Esophagus squamous epithelium (tissue), 4 donors: Measurements from ENCODE around the gene PLEKHG3.

ENCODE experiments used
- POLR2A ChIP-seq, 4 donors: fragments of 450-650 bp; IDR thresholded peaks; one replicate each; pipeline ENCODE4 v1.6.1; 2017; ENCODE audit warnings: antibody characterized with exemption in 4 of 4, mild to moderate bottlenecking in 4 of 4, moderate library complexity in 3 of 4
- TF ChIP-seq, protein P1 (sequence below), 6 experiments: fragments of 450-650 bp in 4 of 6; fragments of 200-600 bp in 2 of 6; sonication (generic) in 2 of 6; IDR thresholded peaks; one replicate each; pipeline ENCODE4 v1.5.1; 2016 to 2019; ENCODE audit warnings: antibody characterized with exemption in 6 of 6, mild to moderate bottlenecking in 4 of 6, moderate library complexity in 4 of 6

DNA sequence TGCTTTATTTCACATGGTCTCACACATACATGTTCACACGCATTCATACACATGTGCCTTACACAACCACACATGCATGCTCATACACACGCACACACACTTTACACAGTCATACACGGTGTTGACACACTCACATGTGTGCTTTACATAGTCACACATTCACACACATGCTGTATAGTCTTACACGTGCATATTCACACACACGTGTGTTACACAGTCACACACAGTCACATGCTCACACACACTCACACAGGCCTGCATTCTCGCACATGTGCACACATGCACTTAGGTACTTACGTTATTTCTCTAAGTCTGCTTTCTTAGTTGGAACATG is 18.0 kb upstream of the PLEKHG3 start:
- TF ChIP-seq, protein P1, sequence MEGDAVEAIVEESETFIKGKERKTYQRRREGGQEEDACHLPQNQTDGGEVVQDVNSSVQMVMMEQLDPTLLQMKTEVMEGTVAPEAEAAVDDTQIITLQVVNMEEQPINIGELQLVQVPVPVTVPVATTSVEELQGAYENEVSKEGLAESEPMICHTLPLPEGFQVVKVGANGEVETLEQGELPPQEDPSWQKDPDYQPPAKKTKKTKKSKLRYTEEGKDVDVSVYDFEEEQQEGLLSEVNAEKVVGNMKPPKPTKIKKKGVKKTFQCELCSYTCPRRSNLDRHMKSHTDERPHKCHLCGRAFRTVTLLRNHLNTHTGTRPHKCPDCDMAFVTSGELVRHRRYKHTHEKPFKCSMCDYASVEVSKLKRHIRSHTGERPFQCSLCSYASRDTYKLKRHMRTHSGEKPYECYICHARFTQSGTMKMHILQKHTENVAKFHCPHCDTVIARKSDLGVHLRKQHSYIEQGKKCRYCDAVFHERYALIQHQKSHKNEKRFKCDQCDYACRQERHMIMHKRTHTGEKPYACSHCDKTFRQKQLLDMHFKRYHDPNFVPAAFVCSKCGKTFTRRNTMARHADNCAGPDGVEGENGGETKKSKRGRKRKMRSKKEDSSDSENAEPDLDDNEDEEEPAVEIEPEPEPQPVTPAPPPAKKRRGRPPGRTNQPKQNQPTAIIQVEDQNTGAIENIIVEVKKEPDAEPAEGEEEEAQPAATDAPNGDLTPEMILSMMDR (IDR thresholded peaks at IDR 0.05) = no peak
- TF ChIP-seq POLR2A (IDR thresholded peaks at IDR 0.05) = no peak
